K562 (cell line): Measurements from ENCODE around the gene GGA3. TPM values are rescaled to one million over a fixed set of nuclear protein-coding genes. Genes with fewer than 3 reads are reported as not detected.

ENCODE experiments used
- ATAC-seq: fragments of 200-7000 bp; cut with Tn5 transposase; 3 replicates; pipeline ENCODE4 v1.9.1; 2020; ENCODE audit warnings: moderate library complexity
- BruUV-seq: library from RNA; stranded (reverse); fragments of 400-500 nt; replicated peaks from 2 replicates; lab custom pipeline; 2021; lab: Mats Ljungman, UMichigan
- CTCF ChIA-PET: fragments of 300-600 bp; formaldehyde crosslinking; extraction: SDS; loops from one replicate; lab custom pipeline; 2021; ENCODE audit warnings: low intra/inter-chr PET ratio; lab: Yijun Ruan, JAX
- POLR2A ChIA-PET: fragments of 300-600, 350-650 bp; sonication (Branson Sonifier 250); formaldehyde crosslinking; extraction: SDS; loops from one replicate; lab custom pipeline; 2021; ENCODE audit warnings: antibody characterized with exemption, inconsistent platforms; lab: Yijun Ruan, JAX
- DNase-seq, 4 experiments: peaks; one replicate each; pipeline versions ENCODE4 v3.0.0 to v3.0.0-alpha.2; 2011 to 2018; ENCODE audit warnings: low spot score in 3 of 4, mixed read lengths in 3 of 4; ENCODE audit errors: extremely low read depth in 1 of 4
- FAIRE-seq: peaks from 2 replicates; lab custom pipeline; 2011; peaks lifted over from hg19 to GRCh38; lab: Jason Lieb, UNC
- H2AFZ ChIP-seq: 2 replicates; pipeline ENCODE4 v1.6.0; 2011; ENCODE audit warnings: low read depth, low read length, control low read depth, inconsistent platforms
- H3K27ac ChIP-seq: fragments of 200-600 bp; 3 replicates; pipeline ENCODE4 v1.8.0; 2011; ENCODE audit warnings: low read depth, mild to moderate bottlenecking, control low read depth, inconsistent platforms, low read length, moderate library complexity, mixed read lengths; ENCODE audit errors: extremely low read depth
- H3K27me3 ChIP-seq, 2 experiments: fragments of 300-600 bp in 1 of 2; 2 replicates in 1 of 2; 3 replicates in 1 of 2; pipeline versions ENCODE4 v1.6.0 to v1.8.0; 2011; ENCODE audit warnings: inconsistent platforms in 2 of 2, low read length in 2 of 2, mild to moderate bottlenecking in 1 of 2, mixed read lengths in 1 of 2, moderate library complexity in 1 of 2; ENCODE audit not compliant: control insufficient read depth in 2 of 2, insufficient read depth in 2 of 2
- H3K36me3 ChIP-seq: fragments of 300-600 bp; 3 replicates; pipeline ENCODE4 v1.8.0; 2011; ENCODE audit warnings: mild to moderate bottlenecking, low read length, inconsistent platforms; ENCODE audit not compliant: control insufficient read depth, insufficient read depth
- H3K4me1 ChIP-seq, 2 experiments: fragments of 200-600 bp in 1 of 2; replicated peaks in 1 of 2; 2 replicates in 1 of 2; 3 replicates in 1 of 2; pipeline versions ENCODE4 v1.5.1 to v1.8.0; 2011; ENCODE audit warnings: inconsistent platforms in 2 of 2, low read length in 2 of 2, mild to moderate bottlenecking in 1 of 2, mixed read lengths in 1 of 2, moderate library complexity in 1 of 2; ENCODE audit not compliant: control insufficient read depth in 2 of 2, insufficient read depth in 2 of 2
- H3K4me2 ChIP-seq: 2 replicates; pipeline ENCODE4 v1.6.1; 2011; ENCODE audit warnings: low read length, control low read depth, inconsistent platforms, mixed read lengths; ENCODE audit not compliant: insufficient read depth
- H3K4me3 ChIP-seq: fragments of 200-600 bp; sonication (generic), shearing (Covaris generic); 2 replicates; pipeline ENCODE4 v1.5.1; 2016; ENCODE audit warnings: control low read depth, inconsistent platforms
- H3K79me2 ChIP-seq: fragments of 200-600 bp; 3 replicates; pipeline ENCODE4 v1.8.0; 2011; ENCODE audit warnings: low read length, inconsistent platforms; ENCODE audit not compliant: control insufficient read depth, insufficient read depth
- H3K9ac ChIP-seq, 2 experiments: 2 replicates each; pipeline versions ENCODE4 v1.6.0 to v1.6.1; 2011; ENCODE audit warnings: low read depth in 2 of 2, low read length in 2 of 2, control low read depth in 1 of 2, inconsistent platforms in 1 of 2, mild to moderate bottlenecking in 1 of 2, mixed read lengths in 1 of 2; ENCODE audit not compliant: insufficient read depth in 1 of 2
- H3K9me1 ChIP-seq: one replicate; pipeline ENCODE4 v1.6.0; 2011; ENCODE audit warnings: inconsistent platforms, mild to moderate bottlenecking, low read length, moderate library complexity; ENCODE audit not compliant: control insufficient read depth, insufficient read depth
- H3K9me3 ChIP-seq: replicated peaks from 2 replicates; pipeline ENCODE4 v1.5.1; 2011; ENCODE audit warnings: low read depth, low read length, inconsistent platforms; ENCODE audit not compliant: control insufficient read depth, insufficient read depth
- H4K20me1 ChIP-seq: replicated peaks from 2 replicates; pipeline ENCODE4 v1.6.1; 2011; ENCODE audit warnings: low read length, inconsistent platforms, mixed read lengths; ENCODE audit not compliant: control insufficient read depth, insufficient read depth
- KDM1A ChIP-seq, 2 experiments: fragments of 450-650 bp; IDR thresholded peaks; 2 replicates each; pipeline ENCODE4 v1.6.1; 2016; ENCODE audit warnings: mild to moderate bottlenecking in 2 of 2
- KDM5B ChIP-seq: fragments of 200-600 bp; sonication (generic); IDR thresholded peaks from 2 replicates; pipeline ENCODE4 v1.6.1; 2012; ENCODE audit warnings: low read depth, mild to moderate bottlenecking, moderate library complexity, low read length, control low read depth, inconsistent platforms; ENCODE audit not compliant: insufficient replicate concordance
- MEF2A ChIP-seq: IDR thresholded peaks from 2 replicates; pipeline ENCODE4 v1.6.1; 2011; ENCODE audit warnings: low read depth, mild to moderate bottlenecking, low read length, moderate library complexity; ENCODE audit not compliant: control insufficient read depth
- POLR2B ChIP-seq: fragments of 450-650 bp; IDR thresholded peaks from 2 replicates; pipeline ENCODE4 v1.6.1; 2018; ENCODE audit warnings: low read depth; ENCODE audit not compliant: partially characterized antibody
- ZBTB1 ChIP-seq: sonication (generic); formaldehyde crosslinking; IDR thresholded peaks from 2 replicates; pipeline ENCODE4 v1.8.1; 2023; ENCODE audit warnings: missing genetic modification reagents, low read depth, mild to moderate bottlenecking, borderline replicate concordance
- WGBS: fragments of 100-300 bp; shearing (Covaris generic); methylation state at CpG from one replicate; pipeline ENCODE4 v1.1.6; 2016; ENCODE audit warnings: low coverage, mixed read lengths; ENCODE audit not compliant: insufficient coverage; ENCODE audit errors: missing lambda C conversion rate; 5-methylcytosine and 5-hydroxymethylcytosine counted together
- in situ Hi-C: fragments of 300-500 bp; cut with MboI; formaldehyde crosslinking; loops from 4 replicates; pipeline ENCODE4 v1.15.0; 2018; ENCODE audit warnings: inconsistent platforms, mixed read lengths
- intact Hi-C: fragments of 100-400 bp; cut with micrococcal nuclease; formaldehyde crosslinking; loops from 2 replicates; pipeline ENCODE4 v1.14.2; 2022
- polyA plus RNA-seq, 8 experiments: library from polyadenylated mRNA; depleted of rRNA in 4 of 8; stranded (reverse) in 5 of 8; unstranded in 3 of 8; fragments of >200 nt; fragmentation: Nextera tagmentation in 2 of 8; fragmentation: Illumina TruSeq in 1 of 8; extraction: Ambion mirVana in 2 of 8; extraction: Trizol in 1 of 8; gene quantifications; 2 replicates each; pipeline versions ENCODE4 v1.2.1 to v1.2.3, GENCODE V29; 2011 to 2014; ENCODE audit warnings: inconsistent platforms in 1 of 8, missing spikeins in 1 of 8
- total RNA-seq, 7 experiments: library from RNA; depleted of rRNA in 6 of 7; stranded (reverse); fragments of >200 nt in 6 of 7; fragmentation: Illumina TruSeq in 2 of 7; extraction: Trizol in 2 of 7; gene quantifications; 2 replicates each; pipeline versions ENCODE4 v1.2.1 to v1.2.3, GENCODE V29; 2011 to 2021; ENCODE audit warnings: low replicate concordance in 1 of 7

The GGA3 gene
- total and polyA plus RNA-seq, 9 of the 15 experiments (the other 6 are each of a cell fraction or from before 2014, with no cell fraction given): 5.7 to 64.9 (median 25.4) TPM

DNA sequence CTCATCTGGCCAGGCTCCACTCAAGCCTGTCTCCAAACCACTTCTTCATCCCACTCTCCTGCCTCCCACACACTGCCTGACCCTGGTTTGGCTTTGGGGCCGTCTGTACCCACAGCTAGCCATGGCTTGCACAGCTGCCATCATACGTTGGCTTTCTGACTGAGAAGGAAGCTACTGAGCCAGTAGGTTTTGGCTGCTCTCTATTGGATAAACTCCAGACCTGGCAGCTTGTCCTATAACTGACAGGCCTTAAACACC is 5.7 kb upstream of the GGA3 start:
- H3K79me2 ChIP-seq: peaks cover 39% of the 10 kb centered on the region
- WGBS: 63% methylated on average over 2 of the region's 2 CpGs
- H3K27ac ChIP-seq: no peak overlapping the region
- no peak overlapping the region for H3K4me3 ChIP-seq
- H3K4me1 ChIP-seq: peaks cover 25 to 50% of the 10 kb centered on the region in 2 experiments; a peak in 4 of 5 replicates
- CTCF ChIA-PET: interaction anchor here (0.6 to 0.8 kb wide), 2 partner anchors 95 to 146 kb away, joined by 3 read pairs; no protein-coding TSS in a partner anchor
- ATAC-seq: no peak
- no peaks in the 10 kb centered on the region for H3K9me1 ChIP-seq
- H3K4me2 ChIP-seq: no peak overlapping the region
- peaks cover 48% of the 10 kb centered on the region; the same call in 2 of the 3 replicates for H3K36me3 ChIP-seq
- no TSS peak for BruUV-seq
- TF ChIP-seq KDM5B (peak; percentile 32), POLR2B (peak; percentile 3), KDM1A (IDR thresholded peaks at IDR 0.05) (no peak), ZBTB1 (no peak), MEF2A (no peak)
- H4K20me1 ChIP-seq: no peaks in the 10 kb centered on the region
- no peak for FAIRE-seq
- H3K9ac ChIP-seq: peak overlapping the region in 1 of 2 experiments; percentile 75; a peak in 2 of 4 replicates
- H3K9me3 ChIP-seq: no peaks in the 10 kb centered on the region
- H2AFZ ChIP-seq: no peak overlapping the region
- POLR2A ChIA-PET: interaction anchor here (0.6 to 3.2 kb wide), 10 partner anchors 9 to 272 kb away, joined by 3 to 23 read pairs (median 5); partner anchors contain the start of gene GRB2
- intact Hi-C loops: no loop called here
- DNase-seq: no peak
- H3K27me3 ChIP-seq: no peaks in the 10 kb centered on the region
- in situ Hi-C loops: loop anchor here (10.0 kb wide), 1 partner anchor 148 kb away; no protein-coding TSS in a partner anchor
